IPS-18c (cell line): ENCODE data around the gene ADRM1.

ENCODE experiments used
- H3K4me3 ChIP-seq: 2 replicates; pipeline ENCODE4 v1.7.0; 2013; ENCODE audit warnings: low read depth, mild to moderate bottlenecking, low read length, moderate library complexity; ENCODE audit not compliant: insufficient read depth
- H3K9me3 ChIP-seq: one replicate; pipeline ENCODE4 v1.6.1; 2013; ENCODE audit warnings: mild to moderate bottlenecking, low read length, moderate library complexity; ENCODE audit not compliant: control insufficient read depth, insufficient read depth

Gene ADRM1

DNA sequence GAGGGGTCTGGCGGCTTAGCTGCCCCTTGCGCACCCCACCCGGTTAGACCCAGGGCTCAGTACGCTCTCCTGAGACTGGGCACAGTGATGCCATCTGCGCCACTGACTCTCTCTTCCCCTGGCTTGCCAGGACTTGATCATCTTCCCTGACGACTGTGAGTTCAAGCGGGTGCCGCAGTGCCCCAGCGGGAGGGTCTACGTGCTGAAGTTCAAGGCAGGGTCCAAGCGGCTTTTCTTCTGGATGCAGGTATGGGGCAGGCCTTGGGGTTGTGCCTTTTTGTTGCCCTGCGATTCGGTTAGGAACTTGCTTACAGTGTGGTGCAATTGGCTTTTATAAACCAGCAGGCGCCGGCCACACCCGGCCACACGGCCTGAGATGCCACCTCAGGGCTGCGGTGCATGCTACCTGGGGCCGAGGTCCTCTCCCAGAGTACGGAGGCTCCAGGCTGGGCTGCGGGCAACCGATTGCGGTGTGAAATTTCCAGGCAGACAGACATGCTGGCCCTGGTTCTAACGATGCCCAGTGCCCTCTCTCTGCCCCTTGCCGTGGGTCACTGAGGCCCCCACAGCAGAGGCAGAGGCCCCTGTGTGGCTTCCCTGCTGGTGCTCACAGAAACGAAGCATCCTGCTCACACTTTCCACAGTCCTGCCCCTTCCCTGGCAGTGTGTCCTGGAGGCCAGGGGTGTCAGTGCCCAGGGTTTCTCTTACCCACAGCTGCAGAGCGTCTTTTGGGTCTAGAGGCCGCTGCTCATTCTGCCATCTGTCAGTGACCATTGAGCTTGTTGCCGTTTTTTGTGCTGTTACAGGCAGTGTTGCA, 1.7 kb downstream of the ADRM1 start:
- Histone ChIP-seq H3K4me3 (peak overlapping the region; percentile 84), H3K9me3 (peaks cover 3% of the 10 kb centered on the region)

DNA sequence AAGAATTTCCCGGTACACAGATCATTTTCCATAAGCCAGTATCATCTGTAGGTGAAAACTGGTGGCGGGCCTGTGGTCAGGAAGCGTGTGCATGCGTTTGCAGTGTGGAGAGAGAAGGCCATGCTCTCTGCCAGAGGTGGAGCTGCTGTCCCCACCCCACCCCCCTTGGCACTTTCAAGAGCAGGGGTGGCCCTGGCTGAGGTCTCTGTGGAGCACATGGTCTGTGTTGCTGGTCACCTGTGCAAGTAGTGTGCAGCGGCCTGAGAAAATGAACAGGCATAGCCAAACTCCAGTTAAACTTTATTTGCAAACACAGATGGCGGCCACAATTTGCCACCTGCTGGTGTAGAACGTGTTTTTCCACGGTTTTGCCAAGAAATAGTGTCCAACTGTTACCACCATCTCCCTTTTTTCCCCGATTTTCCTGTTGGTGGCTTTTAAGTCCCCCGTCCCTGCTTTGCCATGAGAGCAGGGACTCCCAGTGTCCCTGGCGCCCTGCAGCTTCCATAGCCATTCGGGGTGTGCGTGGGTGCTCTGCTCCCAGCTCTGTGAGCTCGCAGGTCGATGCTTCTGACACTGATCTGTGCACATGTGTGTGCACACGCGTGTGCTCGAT, 2.5 kb downstream of the ADRM1 start:
- peaks cover 3% of the 10 kb centered on the region for H3K9me3 ChIP-seq
- peak overlapping the region; percentile 15; the same call in 1 of the 2 replicates for H3K4me3 ChIP-seq

DNA sequence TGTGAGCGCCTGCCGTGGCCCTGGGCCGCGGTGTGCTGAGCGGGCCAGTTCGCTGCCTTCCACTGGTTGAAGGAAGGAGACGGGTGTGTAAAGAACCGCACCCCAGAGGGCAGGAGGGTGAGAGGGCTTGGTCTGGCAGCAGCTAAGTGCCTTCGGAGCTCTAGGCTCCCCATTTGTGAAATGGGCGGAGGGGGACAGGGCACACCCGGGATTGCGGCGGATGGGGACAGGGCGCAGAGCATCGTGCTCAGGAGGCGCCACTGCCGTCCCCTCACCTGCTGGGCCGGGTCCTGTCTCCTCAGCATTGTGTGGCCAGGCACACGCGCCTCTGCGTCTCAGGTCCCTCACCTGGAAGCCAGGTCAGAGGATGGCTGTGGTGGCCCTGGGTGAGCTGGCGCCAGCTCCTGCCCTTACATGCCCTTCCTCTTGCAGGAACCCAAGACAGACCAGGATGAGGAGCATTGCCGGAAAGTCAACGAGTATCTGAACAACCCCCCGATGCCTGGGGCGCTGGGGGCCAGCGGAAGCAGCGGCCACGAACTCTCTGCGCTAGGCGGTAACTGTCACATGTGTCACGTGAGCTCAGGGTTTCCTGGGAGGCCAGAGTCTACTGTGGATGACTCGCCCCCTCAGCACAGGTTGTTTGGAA, 3.1 kb downstream of the ADRM1 start:
- H3K9me3 ChIP-seq = peaks cover 3% of the 10 kb centered on the region
- H3K4me3 ChIP-seq = 0 out of 2 replicates have a peak overlapping the region, but pooled peaks have one; percentile 15

DNA sequence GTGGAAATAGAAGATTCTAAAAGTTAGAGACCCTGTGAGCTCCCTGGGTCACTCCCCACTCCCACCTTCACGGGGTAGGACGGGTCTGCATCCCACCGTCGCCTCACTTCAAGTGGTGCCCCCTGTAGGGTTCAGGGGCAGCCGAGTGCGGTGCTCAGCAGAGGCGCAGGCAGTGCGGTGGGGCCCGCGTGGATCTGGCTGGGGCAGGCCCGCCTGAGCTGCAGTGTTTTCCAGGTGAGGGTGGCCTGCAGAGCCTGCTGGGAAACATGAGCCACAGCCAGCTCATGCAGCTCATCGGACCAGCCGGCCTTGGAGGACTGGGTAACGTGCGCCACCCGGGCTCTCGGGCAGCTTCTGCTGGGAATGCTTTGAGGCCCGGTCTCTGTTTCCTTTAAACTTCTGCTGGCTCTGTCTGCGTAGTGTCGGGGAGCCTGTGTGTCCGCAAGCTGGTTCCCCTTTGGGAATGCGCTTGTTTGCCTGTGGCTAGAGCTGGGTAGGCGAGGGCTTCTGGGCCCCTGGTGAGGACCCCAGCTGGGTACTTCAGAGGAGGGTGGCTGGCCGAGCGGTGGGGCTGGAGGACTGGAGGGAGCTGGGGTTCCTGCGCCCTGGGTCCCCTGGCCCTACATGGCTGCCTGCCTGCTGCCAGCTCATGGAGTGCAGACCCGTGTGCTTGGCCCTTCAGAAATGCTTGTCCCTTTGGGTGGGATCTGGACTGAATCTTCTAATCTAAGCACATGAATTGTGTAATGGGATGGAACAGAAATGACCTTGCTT, 3.8 kb downstream of the ADRM1 start:
- Histone ChIP-seq H3K9me3 (peaks cover 3% of the 10 kb centered on the region), H3K4me3 (no peak overlapping the region)

DNA sequence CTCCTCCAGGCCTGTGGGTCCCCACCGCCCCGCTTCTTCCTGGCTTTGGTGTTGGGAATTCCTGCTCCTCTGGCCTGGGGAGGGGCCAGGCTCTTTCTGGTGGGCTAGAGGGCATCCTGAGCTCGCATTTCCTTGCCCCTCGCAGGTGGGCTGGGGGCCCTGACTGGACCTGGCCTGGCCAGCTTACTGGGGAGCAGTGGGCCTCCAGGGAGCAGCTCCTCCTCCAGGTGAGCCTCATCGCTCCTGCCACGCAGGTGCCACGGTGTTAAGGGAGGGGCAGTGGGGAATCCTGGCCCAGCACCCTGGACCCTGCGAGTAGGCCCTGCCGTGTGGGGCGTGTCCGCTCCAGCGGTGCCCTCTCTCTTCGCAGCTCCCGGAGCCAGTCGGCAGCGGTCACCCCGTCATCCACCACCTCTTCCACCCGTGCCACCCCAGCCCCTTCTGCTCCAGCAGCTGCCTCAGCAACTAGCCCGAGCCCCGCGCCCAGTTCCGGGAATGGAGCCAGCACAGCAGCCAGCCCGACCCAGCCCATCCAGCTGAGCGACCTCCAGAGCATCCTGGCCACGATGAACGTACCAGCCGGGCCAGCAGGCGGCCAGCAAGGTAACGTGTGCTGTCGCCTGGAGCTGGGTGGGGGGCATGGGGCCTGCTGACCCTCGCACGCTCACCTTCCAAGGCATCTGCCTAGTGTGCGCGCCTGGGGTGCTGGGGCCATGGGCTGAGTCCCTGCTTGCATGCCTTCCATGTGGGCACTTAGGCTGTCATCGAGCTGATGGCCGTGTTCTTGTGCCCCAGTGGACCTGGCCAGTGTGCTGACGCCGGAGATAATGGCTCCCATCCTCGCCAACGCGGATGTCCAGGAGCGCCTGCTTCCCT, 4.7 kb downstream of the ADRM1 start:
- H3K9me3 ChIP-seq = peaks cover 3% of the 10 kb centered on the region
- H3K4me3 ChIP-seq = no peak overlapping the region

DNA sequence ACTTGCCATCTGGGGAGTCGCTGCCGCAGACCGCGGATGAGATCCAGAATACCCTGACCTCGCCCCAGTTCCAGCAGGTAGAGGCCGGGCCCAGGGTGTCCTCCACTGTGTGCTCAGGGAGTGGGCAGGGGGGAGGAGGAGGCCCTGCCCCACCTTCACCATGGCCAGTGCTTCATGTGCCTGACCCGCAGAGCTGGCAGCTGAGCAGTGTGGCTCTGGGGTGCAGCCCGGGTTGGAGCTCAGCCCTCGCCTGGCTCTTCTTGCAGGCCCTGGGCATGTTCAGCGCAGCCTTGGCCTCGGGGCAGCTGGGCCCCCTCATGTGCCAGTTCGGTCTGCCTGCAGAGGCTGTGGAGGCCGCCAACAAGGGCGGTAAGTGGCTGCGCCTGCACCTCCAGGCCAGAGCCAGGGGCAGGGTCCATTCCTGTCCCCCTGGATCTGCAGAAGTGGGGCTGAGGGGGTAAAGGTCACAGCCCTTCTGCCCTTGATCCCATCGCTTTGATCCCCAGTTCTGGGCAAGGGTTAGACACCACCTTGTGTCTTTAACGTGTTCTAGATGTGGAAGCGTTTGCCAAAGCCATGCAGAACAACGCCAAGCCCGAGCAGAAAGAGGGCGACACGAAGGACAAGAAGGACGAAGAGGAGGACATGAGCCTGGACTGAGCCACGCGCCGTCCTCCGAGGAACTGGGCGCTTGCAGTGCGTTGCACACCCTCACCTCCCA, 5.5 kb downstream of the ADRM1 start:
- H3K4me3 ChIP-seq = no peak overlapping the region
- peaks cover 2% of the 10 kb centered on the region for H3K9me3 ChIP-seq

DNA sequence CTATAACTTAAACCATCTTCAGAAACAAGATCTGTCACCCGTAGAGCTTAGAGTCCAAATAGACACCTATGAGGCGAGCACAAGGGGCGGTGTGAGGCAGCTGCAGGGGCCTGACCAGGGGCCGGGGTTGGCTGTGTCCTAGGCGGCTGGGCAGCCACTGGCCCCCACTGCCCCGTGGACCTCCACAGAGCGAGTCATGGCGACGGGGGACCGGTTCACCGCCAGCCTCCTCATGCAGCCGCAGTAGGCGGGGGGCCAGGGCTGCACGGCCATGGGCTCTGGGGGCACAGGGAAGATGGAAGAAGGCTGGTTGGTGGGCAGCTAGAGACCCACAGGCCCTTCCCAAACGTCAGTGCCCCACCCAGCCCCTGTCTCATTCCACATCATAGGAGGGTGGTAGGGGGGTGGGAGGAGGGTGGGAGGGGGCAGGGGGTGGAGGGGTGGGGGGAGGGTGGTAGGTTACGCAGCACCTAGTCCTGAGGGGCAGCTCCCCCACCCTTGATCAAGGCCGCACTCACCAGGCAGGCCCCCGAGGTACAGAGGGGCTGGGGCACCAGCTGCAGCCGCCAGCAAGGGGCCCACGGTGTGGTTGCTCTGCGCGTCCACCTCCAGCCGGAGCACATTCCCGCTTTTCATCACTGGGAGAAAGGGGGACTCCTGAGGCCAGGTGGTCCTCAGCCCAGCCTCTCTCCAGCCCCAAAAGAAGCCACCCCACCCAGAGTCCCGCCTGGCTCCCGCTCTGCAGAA, 6.6 kb downstream of the ADRM1 start:
- no peak overlapping the region for H3K4me3 ChIP-seq
- no peaks in the 10 kb centered on the region for H3K9me3 ChIP-seq

DNA sequence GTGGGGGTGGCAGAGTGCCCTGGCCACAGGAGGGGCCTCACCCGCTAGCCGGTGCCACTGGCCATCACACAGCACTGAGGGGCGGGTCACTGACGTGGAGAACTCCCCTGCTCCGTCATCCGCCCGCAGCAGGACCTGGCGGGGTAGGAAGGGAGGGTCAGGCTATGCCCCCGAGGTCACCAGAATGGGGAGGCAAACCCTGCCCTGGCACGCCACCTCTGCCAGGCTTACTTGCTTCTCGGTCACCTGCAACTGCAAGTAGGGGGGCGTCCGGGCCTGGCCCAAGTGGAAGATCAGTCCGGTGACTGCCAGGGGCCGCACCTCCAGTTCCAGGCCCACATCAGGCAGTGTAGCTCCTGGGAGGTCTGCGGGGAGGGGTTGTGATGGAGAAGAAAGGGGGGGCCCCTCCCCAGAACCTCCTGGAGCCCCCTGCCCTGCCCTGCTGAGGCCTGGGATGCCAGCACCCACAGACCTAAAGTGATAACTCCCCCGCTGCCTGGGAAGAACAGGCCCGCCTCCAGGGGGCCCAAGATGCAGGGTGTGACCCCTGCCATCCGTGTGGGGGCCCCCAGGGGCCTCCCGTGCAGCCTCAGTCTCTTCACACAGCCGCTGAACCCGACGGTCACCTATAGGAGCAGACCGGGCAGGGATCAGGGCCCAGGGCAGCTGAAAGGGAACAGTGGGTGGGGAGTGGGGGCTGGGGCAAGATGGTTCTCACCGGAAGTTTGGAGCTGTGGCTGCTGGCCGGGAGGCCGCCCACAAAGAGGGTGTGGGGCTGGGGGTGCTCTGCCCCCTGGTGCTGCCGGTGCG, 7.4 kb downstream of the ADRM1 start:
- Histone ChIP-seq H3K4me3 (no peak overlapping the region), H3K9me3 (no peaks in the 10 kb centered on the region)

DNA sequence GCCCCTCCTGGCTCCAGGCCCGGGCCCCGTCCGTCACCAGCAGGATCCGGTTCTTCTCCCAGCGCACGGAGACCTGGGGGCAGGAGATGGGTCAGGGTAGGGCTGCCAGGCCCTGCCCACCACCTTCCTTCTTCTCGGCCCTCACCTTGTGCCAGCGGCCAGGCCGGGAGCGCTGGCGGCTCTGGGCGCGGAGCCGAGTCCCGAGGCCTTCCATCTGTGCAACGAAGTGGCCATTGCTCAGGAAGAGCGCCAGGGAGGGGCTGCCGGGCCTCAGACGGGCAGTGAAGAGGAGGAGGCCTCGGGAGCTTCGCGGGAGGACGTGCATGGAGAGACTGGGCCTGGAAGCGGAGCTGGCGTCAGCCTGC, 7.9 kb downstream of the ADRM1 start:
- Histone ChIP-seq H3K9me3 (no peaks in the 10 kb centered on the region), H3K4me3 (no peak overlapping the region)

DNA sequence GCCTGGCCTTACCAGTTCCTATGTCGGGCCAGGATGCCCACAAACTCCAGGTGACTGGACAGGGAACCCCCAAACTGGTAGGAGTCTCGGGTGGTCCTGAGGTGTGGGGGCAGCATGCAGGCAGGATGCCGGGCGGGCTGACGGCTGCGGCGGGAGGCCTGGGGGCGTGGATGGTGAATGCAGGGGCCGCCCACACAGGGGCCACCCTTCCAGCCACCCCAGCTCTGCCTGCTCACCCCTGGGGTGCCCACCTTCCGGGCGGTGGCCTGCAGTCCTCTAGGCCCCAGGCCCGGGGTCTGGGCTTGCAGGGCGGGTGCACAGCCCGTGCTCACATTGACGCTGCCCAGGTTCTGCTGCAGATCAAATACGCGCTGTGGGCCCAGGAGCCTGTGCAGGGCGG, 8.4 kb downstream of the ADRM1 start:
- Histone ChIP-seq H3K4me3 (no peak overlapping the region), H3K9me3 (no peaks in the 10 kb centered on the region)

DNA sequence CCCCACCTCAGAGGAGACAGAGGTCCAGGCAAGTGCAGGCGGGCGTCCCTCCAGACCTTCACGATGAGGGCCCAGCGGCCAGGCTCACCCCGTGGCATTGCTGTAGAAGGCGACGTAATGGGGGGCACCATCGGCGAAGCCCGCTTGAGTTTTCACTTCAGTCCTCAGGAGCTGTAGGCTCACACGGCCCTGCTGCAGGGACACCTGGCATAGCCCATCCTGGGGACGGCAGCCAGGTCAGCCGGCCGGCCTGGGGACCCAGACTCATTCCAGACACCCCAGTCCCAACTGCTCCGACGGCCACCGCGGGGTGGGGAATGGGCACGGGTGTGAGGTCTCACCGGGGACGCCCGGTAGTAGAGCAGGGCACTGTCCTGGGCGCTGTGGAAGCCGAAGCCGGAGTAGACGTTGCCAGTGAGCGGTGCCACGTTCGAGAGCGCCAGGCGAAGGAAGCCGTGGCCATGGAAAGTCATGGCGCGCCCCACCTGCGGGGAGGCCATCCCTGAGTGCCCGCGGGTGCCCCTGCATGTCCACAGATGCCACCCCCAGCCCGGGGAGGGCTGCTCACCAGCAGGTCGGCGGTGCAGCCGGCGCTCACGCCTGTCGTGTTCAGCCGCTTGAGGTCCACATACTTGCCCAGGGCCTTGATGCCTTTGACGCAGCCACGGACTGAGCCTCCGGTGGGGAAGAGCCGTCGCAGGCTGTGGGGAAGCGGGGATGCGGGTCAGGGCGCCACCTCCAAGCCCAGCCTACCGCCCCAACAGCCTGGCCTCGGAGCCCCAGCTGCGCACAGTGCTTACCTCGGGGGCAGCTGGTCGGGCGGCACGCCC, 9.2 kb downstream of the ADRM1 start:
- Histone ChIP-seq H3K9me3 (peaks cover 4% of the 10 kb centered on the region), H3K4me3 (no peak overlapping the region)

DNA sequence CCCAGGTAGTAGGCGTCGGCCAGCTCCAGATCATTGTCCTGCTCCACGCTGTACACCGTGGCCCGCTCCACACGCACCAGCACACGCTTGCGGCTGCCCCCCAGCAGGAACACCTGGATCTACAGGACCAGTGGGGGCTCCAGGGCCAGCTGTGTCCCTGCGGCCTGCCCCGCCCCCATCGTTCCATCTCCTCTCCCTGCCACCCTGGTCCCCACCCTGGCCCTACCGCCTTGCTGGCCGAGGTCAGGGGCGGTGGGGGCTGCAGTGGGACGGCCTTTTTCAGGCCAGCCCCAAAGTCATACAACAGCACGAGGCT, 9.8 kb downstream of the ADRM1 start:
- Histone ChIP-seq H3K9me3 (peaks cover 4% of the 10 kb centered on the region), H3K4me3 (no peak overlapping the region)

DNA sequence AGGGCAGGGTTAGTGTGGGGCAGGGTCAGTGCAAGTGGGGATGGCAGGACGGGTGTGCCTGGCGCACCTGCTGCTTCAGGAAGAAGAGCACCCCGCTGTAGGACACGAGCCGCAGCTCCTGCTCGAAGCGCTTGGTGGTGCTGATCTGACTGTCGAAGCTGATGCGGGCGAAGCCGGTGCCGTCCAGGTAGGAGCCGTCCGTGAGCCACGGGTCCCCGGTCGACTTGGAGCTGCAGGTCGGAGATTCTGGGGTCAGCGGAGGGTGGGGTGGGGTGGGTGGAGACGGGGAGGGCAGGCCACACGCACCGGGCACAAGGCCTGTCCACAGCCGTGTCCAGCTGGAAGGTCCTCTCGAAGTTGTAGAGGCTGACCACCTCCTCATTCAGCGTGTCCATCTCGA, 10.2 kb downstream of the ADRM1 start:
- Histone ChIP-seq H3K9me3 (peaks cover 4% of the 10 kb centered on the region), H3K4me3 (no peak overlapping the region)
